Gastrocnemius medialis (tissue), 4 donors: ENCODE results near the gene SOHLH1. TPM values are rescaled to one million over a fixed set of nuclear protein-coding genes. Genes with fewer than 3 reads are reported as not detected.

Experiments
- ATAC-seq, 2 donors: fragments of 150-250 bp; one replicate each; pipeline ENCODE4 v1.9.1; 2016
- DNase-seq, 2 donors: peaks; one replicate each; pipeline ENCODE4 v3.0.0-alpha.2; 2019
- H3K27ac ChIP-seq, 4 donors: fragments of 200-600 bp; sonication (generic); 1 replicate in 1 of 4; 2 replicates in 3 of 4; pipeline ENCODE4 v1.5.1; 2016 to 2018; ENCODE audit warnings: mild to moderate bottlenecking in 2 of 4, moderate library complexity in 1 of 4
- H3K27me3 ChIP-seq, 3 donors: fragments of 200-600 bp; sonication (generic) in 2 of 3; 1 replicate in 1 of 3; 2 replicates in 2 of 3; pipeline versions ENCODE4 v1.5.1 to v1.6.0; 2016 to 2019; ENCODE audit warnings: mild to moderate bottlenecking in 1 of 3, moderate library complexity in 1 of 3
- H3K36me3 ChIP-seq, 2 donors: fragments of 200-600 bp; sonication (generic) in 1 of 2; one replicate each; pipeline ENCODE4 v1.5.1; 2017 to 2018
- H3K4me1 ChIP-seq, 2 donors: fragments of 200-600 bp; sonication (generic) in 1 of 2; one replicate each; pipeline ENCODE4 v1.5.1; 2016 to 2017; ENCODE audit warnings: mild to moderate bottlenecking in 2 of 2
- H3K4me3 ChIP-seq, 4 donors: fragments of 200-600 bp; sonication (generic) in 3 of 4; 1 replicate in 1 of 4; 2 replicates in 3 of 4; pipeline ENCODE4 v1.5.1; 2016 to 2019; ENCODE audit warnings: mild to moderate bottlenecking in 2 of 4
- H3K9me3 ChIP-seq, 3 donors: fragments of 200-600 bp; sonication (generic) in 2 of 3; 1 replicate in 1 of 3; 2 replicates in 2 of 3; pipeline ENCODE4 v1.5.1; 2016 to 2019
- CTCF ChIP-seq, 5 experiments: fragments of 450-650 bp in 3 of 5; fragments of 200-600 bp in 2 of 5; sonication (generic) in 2 of 5; IDR thresholded peaks in 4 of 5; conservative IDR thresholded peaks in 1 of 5; 1 replicate in 4 of 5; 2 replicates in 1 of 5; pipeline ENCODE4 v1.5.1; 2016 to 2019; ENCODE audit warnings: antibody characterized with exemption in 5 of 5, mild to moderate bottlenecking in 3 of 5, moderate library complexity in 3 of 5
- POLR2A ChIP-seq, 2 donors: fragments of 450-650 bp; IDR thresholded peaks; one replicate each; pipeline ENCODE4 v1.6.1; 2017; ENCODE audit warnings: antibody characterized with exemption in 2 of 2, mild to moderate bottlenecking in 2 of 2, moderate library complexity in 2 of 2
- in situ Hi-C, 4 donors: fragments of 200-750 bp; cut with MboI; loops; one replicate each; pipeline versions ENCODE4 v1.15.0 to v1.8.0; 2017; ENCODE audit warnings: low sequenced_read_pairs in 4 of 4
- intact Hi-C: fragments of 100-400 bp; cut with DNase I; formaldehyde crosslinking; loops from one replicate; pipeline ENCODE4 v1.15.1; 2023; ENCODE audit warnings: low total_unique reads
- total RNA-seq, 4 donors: library from RNA; depleted of rRNA; stranded (reverse); fragments of >200 nt; gene quantifications; one replicate each; pipeline versions ENCODE4 v1.1.0 to v1.2.3, GENCODE V29; 2016

SOHLH1 gene
- total RNA-seq, 4 donors from 2014 or later: not detected

GRCh38 chr9:135745189-135745588 lies 45.9 kb upstream of the SOHLH1 start:
- H3K4me3 ChIP-seq: peak overlapping the region in 3 of 4 donors; percentile 32 to 41 (median 40)
- intact Hi-C loops: no loop called here
- H3K36me3 ChIP-seq: no peaks in the 10 kb centered on the region
- TF ChIP-seq CTCF (IDR thresholded peaks at IDR 0.05 in 4 of 5, conservative IDR thresholded peaks at IDR 0.05 in 1 of 5) (no peak), POLR2A (IDR thresholded peaks at IDR 0.05) (no peak)
- in situ Hi-C loops: no loop called here
- H3K27me3 ChIP-seq: no peaks in the 10 kb centered on the region
- H3K27ac ChIP-seq: peak overlapping the region; percentile 74 to 92 (median 86)
- H3K4me1 ChIP-seq: peaks cover 36 to 42% of the 10 kb centered on the region in 2 donors
- DNase-seq: no peak
- no peaks in the 10 kb centered on the region for H3K9me3 ChIP-seq
- ATAC-seq: no peak

DNA sequence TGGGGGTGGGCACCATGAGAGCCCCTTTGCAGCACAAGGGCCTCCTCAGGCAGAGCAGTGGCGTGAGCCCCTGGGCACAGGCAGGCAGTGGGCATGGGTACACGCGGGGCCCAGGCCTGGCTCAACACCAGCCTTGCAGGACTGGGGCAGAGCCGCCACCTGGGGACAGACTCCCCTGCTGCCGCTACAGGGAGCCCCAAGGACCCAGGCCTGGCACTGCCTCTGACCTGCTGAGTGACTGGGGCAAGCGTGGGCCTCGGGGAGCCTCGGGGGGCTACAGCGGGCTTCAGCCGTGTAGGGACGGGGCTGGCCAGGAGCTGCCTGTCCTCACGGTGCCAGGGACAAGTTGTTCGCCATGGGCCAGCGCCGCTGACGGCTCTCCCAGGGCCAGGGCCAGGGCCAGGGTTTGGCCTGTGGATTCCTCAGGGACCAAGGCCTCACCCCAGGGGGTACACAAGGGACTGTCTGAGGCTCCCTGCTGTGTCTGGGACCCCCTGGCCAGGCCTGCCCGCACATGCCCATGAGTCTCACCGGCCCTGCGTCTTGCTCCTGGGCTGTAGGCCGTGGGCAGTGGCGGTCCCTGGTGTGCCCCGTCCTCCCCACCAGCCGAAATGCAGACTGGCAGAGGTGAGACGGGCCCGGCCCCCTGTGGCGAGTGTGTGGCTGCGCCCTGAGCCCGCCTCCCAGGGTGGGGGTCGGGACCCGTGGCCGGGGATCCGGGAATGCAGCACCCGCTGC lies 45.2 kb upstream of the SOHLH1 start:
- peak in 1 of 2 donors; percentile 37 for DNase-seq
- intact Hi-C loops (no loop called here), in situ Hi-C loops (no loop called here)
- H3K27me3 ChIP-seq: no peaks in the 10 kb centered on the region
- H3K4me3 ChIP-seq: peak overlapping the region; percentile 32 to 41 (median 36)
- no peaks in the 10 kb centered on the region for H3K36me3 ChIP-seq
- no peak for TF ChIP-seq POLR2A (IDR thresholded peaks at IDR 0.05)
- no peak for TF ChIP-seq CTCF (IDR thresholded peaks at IDR 0.05 in 4 of 5, conservative IDR thresholded peaks at IDR 0.05 in 1 of 5)
- peaks cover 30 to 42% of the 10 kb centered on the region in 2 donors for H3K4me1 ChIP-seq
- no peaks in the 10 kb centered on the region for H3K9me3 ChIP-seq
- H3K27ac ChIP-seq: peak overlapping the region; percentile 74 to 92 (median 86)
- peak; percentile 33 to 50 for ATAC-seq

- Histone ChIP-seq H3K36me3 (no peaks in the 10 kb centered on the region), H3K4me3 (peak overlapping the region; percentile 32 to 41 (median 36)), H3K27me3 (no peaks in the 10 kb centered on the region), H3K4me1 (peaks cover 22 to 35% of the 10 kb centered on the region in 2 donors), H3K27ac (peak overlapping the region; percentile 74 to 92 (median 86)), H3K9me3 (no peaks in the 10 kb centered on the region)
- DNase-seq (peak; percentile 36 to 85), ATAC-seq (peak; percentile 65 to 79)
- in situ Hi-C loops (no loop called here), intact Hi-C loops (no loop called here)
- TF ChIP-seq CTCF (IDR thresholded peaks at IDR 0.05 in 4 of 5, conservative IDR thresholded peaks at IDR 0.05 in 1 of 5) (no peak), POLR2A (IDR thresholded peaks at IDR 0.05) (peak; percentile 32 to 38)
Observed at GRCh38 chr9:135743546-135744332, 44.5 kb upstream of the SOHLH1 start.

DNA sequence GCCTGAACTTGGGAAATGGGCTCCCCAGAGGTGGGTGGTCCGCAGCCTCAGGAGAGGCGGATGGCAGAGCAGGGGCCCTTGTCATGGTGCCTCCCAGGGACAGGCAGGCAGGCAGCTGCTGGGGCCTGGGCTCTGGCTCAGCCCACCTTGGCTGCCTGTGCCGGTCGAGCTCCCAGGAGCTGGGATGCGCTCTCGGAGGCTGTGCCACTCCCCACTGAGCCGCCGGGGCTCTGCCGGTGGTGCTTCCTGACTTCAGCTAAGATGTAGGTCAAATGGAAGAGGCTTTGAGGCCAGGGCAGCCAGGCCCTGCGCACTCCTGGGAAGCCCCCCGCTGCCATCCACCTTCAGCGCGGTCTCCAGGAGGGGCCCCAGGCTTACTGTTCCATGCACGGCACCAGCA lies 43.7 kb upstream of the SOHLH1 start:
- in situ Hi-C loops (no loop called here), intact Hi-C loops (no loop called here)
- H3K36me3 ChIP-seq: no peaks in the 10 kb centered on the region
- H3K27me3 ChIP-seq: no peaks in the 10 kb centered on the region
- no peak for DNase-seq
- H3K4me1 ChIP-seq: peaks cover 22 to 35% of the 10 kb centered on the region in 2 donors
- H3K27ac ChIP-seq: peak overlapping the region; percentile 74 to 92 (median 86)
- no peak overlapping the region for H3K4me3 ChIP-seq
- ATAC-seq: no peak
- no peaks in the 10 kb centered on the region for H3K9me3 ChIP-seq
- TF ChIP-seq CTCF (IDR thresholded peaks at IDR 0.05 in 4 of 5, conservative IDR thresholded peaks at IDR 0.05 in 1 of 5) (no peak), POLR2A (IDR thresholded peaks at IDR 0.05) (no peak)
